ENCODE data around the gene PKD1.
A peak's percentile ranks its signal among the peaks of the same experiment; 100 is the strongest.

Gene PKD1

GRCh38 chr16:2089706-2090480 lies 45.8 kb downstream of the PKD1 start:
- no peaks in the 10 kb centered on the region for H3K27me3 ChIP-seq (ENCODE audit: control insufficient read depth, insufficient read depth, low read length)
- H3K4me3 ChIP-seq (ENCODE audit: low read length), result peak overlapping the region; percentile 48
- no peak overlapping the region for H3K9ac ChIP-seq (ENCODE audit: low read length)
- H3K27ac ChIP-seq (ENCODE audit: low read depth, low read length), result no peak overlapping the region
- H3K36me3 ChIP-seq (ENCODE audit: control insufficient read depth, insufficient read depth, low read length), result peaks cover 58% of the 10 kb centered on the region
- H3K4me1 ChIP-seq (ENCODE audit: control insufficient read depth, insufficient read depth, low read length), result peaks cover 12% of the 10 kb centered on the region

- Histone ChIP-seq H3K27ac (ENCODE audit: low read depth, low read length) (no peak overlapping the region), H3K36me3 (ENCODE audit: control insufficient read depth, insufficient read depth, low read length) (peaks cover 50% of the 10 kb centered on the region), H3K4me1 (ENCODE audit: control insufficient read depth, insufficient read depth, low read length) (peaks cover 12% of the 10 kb centered on the region), H3K4me3 (ENCODE audit: low read length) (no peak overlapping the region), H3K27me3 (ENCODE audit: control insufficient read depth, insufficient read depth, low read length) (no peaks in the 10 kb centered on the region), H3K9ac (ENCODE audit: low read length) (no peak overlapping the region)
Observed at GRCh38 chr16:2088759-2089358, 46.8 kb downstream of the PKD1 start.

GRCh38 chr16:2087748-2088631 lies 47.7 kb downstream of the PKD1 start:
- H3K27ac ChIP-seq (ENCODE audit: low read depth, low read length), result no peak overlapping the region
- H3K4me1 ChIP-seq (ENCODE audit: control insufficient read depth, insufficient read depth, low read length), result peaks cover 12% of the 10 kb centered on the region
- no peaks in the 10 kb centered on the region for H3K27me3 ChIP-seq (ENCODE audit: control insufficient read depth, insufficient read depth, low read length)
- no peak overlapping the region for H3K4me3 ChIP-seq (ENCODE audit: low read length)
- H3K9ac ChIP-seq (ENCODE audit: low read length), result no peak overlapping the region
- peaks cover 43% of the 10 kb centered on the region for H3K36me3 ChIP-seq (ENCODE audit: control insufficient read depth, insufficient read depth, low read length)

- peaks cover 10% of the 10 kb centered on the region for H3K4me1 ChIP-seq (ENCODE audit: control insufficient read depth, insufficient read depth, low read length)
- no peak overlapping the region for H3K4me3 ChIP-seq (ENCODE audit: low read length)
- H3K9ac ChIP-seq (ENCODE audit: low read length), result no peak overlapping the region
- H3K27me3 ChIP-seq (ENCODE audit: control insufficient read depth, insufficient read depth, low read length), result no peaks in the 10 kb centered on the region
- H3K36me3 ChIP-seq (ENCODE audit: control insufficient read depth, insufficient read depth, low read length), result peaks cover 39% of the 10 kb centered on the region
- H3K27ac ChIP-seq (ENCODE audit: low read depth, low read length), result no peak overlapping the region
Observed at GRCh38 chr16:2086812-2087747, 48.6 kb downstream of the PKD1 start.

- peaks cover 4% of the 10 kb centered on the region for H3K4me1 ChIP-seq (ENCODE audit: control insufficient read depth, insufficient read depth, low read length)
- H3K9ac ChIP-seq (ENCODE audit: low read length), result no peak overlapping the region
- H3K27ac ChIP-seq (ENCODE audit: low read depth, low read length), result no peak overlapping the region
- H3K27me3 ChIP-seq (ENCODE audit: control insufficient read depth, insufficient read depth, low read length), result no peaks in the 10 kb centered on the region
- H3K4me3 ChIP-seq (ENCODE audit: low read length), result no peak overlapping the region
- peaks cover 35% of the 10 kb centered on the region for H3K36me3 ChIP-seq (ENCODE audit: control insufficient read depth, insufficient read depth, low read length)
Observed at GRCh38 chr16:2086106-2086742, 49.5 kb downstream of the PKD1 start.

GRCh38 chr16:2085669-2086068 lies 50.0 kb downstream of the PKD1 start:
- Histone ChIP-seq H3K27ac (ENCODE audit: low read depth, low read length) (no peak overlapping the region), H3K27me3 (ENCODE audit: control insufficient read depth, insufficient read depth, low read length) (no peaks in the 10 kb centered on the region), H3K36me3 (ENCODE audit: control insufficient read depth, insufficient read depth, low read length) (peaks cover 34% of the 10 kb centered on the region), H3K4me3 (ENCODE audit: low read length) (no peak overlapping the region), H3K4me1 (ENCODE audit: control insufficient read depth, insufficient read depth, low read length) (peaks cover 4% of the 10 kb centered on the region), H3K9ac (ENCODE audit: low read length) (no peak overlapping the region)

GRCh38 chr16:2084895-2085625 lies 50.6 kb downstream of the PKD1 start:
- Histone ChIP-seq H3K36me3 (ENCODE audit: control insufficient read depth, insufficient read depth, low read length) (peaks cover 33% of the 10 kb centered on the region), H3K9ac (ENCODE audit: low read length) (no peak overlapping the region), H3K4me1 (ENCODE audit: control insufficient read depth, insufficient read depth, low read length) (peaks cover 4% of the 10 kb centered on the region), H3K27me3 (ENCODE audit: control insufficient read depth, insufficient read depth, low read length) (no peaks in the 10 kb centered on the region), H3K4me3 (ENCODE audit: low read length) (no peak overlapping the region), H3K27ac (ENCODE audit: low read depth, low read length) (no peak overlapping the region)

GRCh38 chr16:2083876-2084780 lies 51.6 kb downstream of the PKD1 start:
- H3K27ac ChIP-seq (ENCODE audit: low read depth, low read length), result no peak overlapping the region
- H3K27me3 ChIP-seq (ENCODE audit: control insufficient read depth, insufficient read depth, low read length), result no peaks in the 10 kb centered on the region
- no peak overlapping the region for H3K4me3 ChIP-seq (ENCODE audit: low read length)
- peaks cover 4% of the 10 kb centered on the region for H3K4me1 ChIP-seq (ENCODE audit: control insufficient read depth, insufficient read depth, low read length)
- H3K9ac ChIP-seq (ENCODE audit: low read length), result no peak overlapping the region
- H3K36me3 ChIP-seq (ENCODE audit: control insufficient read depth, insufficient read depth, low read length), result peaks cover 34% of the 10 kb centered on the region

GRCh38 chr16:2083409-2083808 lies 52.3 kb downstream of the PKD1 start:
- H3K9ac ChIP-seq (ENCODE audit: low read length), result no peak overlapping the region
- no peak overlapping the region for H3K4me3 ChIP-seq (ENCODE audit: low read length)
- H3K27me3 ChIP-seq (ENCODE audit: control insufficient read depth, insufficient read depth, low read length), result no peaks in the 10 kb centered on the region
- H3K4me1 ChIP-seq (ENCODE audit: control insufficient read depth, insufficient read depth, low read length), result peaks cover 4% of the 10 kb centered on the region
- peak overlapping the region; percentile 55 for H3K27ac ChIP-seq (ENCODE audit: low read depth, low read length)
- H3K36me3 ChIP-seq (ENCODE audit: control insufficient read depth, insufficient read depth, low read length), result peaks cover 33% of the 10 kb centered on the region

- Histone ChIP-seq H3K4me1 (ENCODE audit: control insufficient read depth, insufficient read depth, low read length) (peaks cover 4% of the 10 kb centered on the region), H3K36me3 (ENCODE audit: control insufficient read depth, insufficient read depth, low read length) (peaks cover 31% of the 10 kb centered on the region), H3K27ac (ENCODE audit: low read depth, low read length) (peak overlapping the region; percentile 55), H3K4me3 (ENCODE audit: low read length) (no peak overlapping the region), H3K9ac (ENCODE audit: low read length) (no peak overlapping the region), H3K27me3 (ENCODE audit: control insufficient read depth, insufficient read depth, low read length) (no peaks in the 10 kb centered on the region)
Observed at GRCh38 chr16:2082983-2083364, 52.7 kb downstream of the PKD1 start.

Measured in rectal smooth muscle tissue (tissue), 1 donor.